ENCODE measurements around the gene GAB4. TPM values are rescaled to one million over a fixed set of nuclear protein-coding genes. Genes with fewer than 3 reads are reported as not detected.
A peak's percentile ranks its signal among the peaks of the same experiment; 100 is the strongest.

The GAB4 gene
- total RNA-seq, 2 experiments from 2014 or later = not detected

GRCh38 chr22:16974298-16975084, 33.5 kb downstream of the GAB4 start:
- H3K4me3 Mint-ChIP-seq = no peak overlapping the region
- Histone ChIP-seq H3K9me3 (ENCODE audit: control insufficient read depth in 1 of 2, insufficient read depth in 1 of 2, low read length in 2 of 2) (no peaks in the 10 kb centered on the region), H3K4me1 (ENCODE audit: insufficient read depth, low read length) (no peaks in the 10 kb centered on the region), H3K27ac (ENCODE audit: low read depth in 1 of 2, low read length in 2 of 2) (no peak overlapping the region), H3K27me3 (ENCODE audit: control insufficient read depth in 1 of 2, insufficient read depth in 2 of 2, low read length in 2 of 2) (peaks cover 9 to 13% of the 10 kb centered on the region in 2 experiments), H3K36me3 (ENCODE audit: insufficient read depth, low read length) (no peaks in the 10 kb centered on the region), H3K4me3 (ENCODE audit: low read length) (no peak overlapping the region)
- peaks cover 60% of the 10 kb centered on the region for H3K27me3 Mint-ChIP-seq
- intact Hi-C loops (cut with DNase I, micrococcal nuclease) = no loop called here
- peaks cover 4% of the 10 kb centered on the region for H3K9me3 Mint-ChIP-seq
- ChIA-PET POLR2A (interaction anchor here (0.6 kb wide), 1 partner anchor 307 kb away, joined by 3 read pairs; no protein-coding TSS in a partner anchor), CTCF (no interaction called here)
- H3K36me3 Mint-ChIP-seq (ENCODE audit: low read depth) = no peaks in the 10 kb centered on the region
- no peak overlapping the region for H3K27ac Mint-ChIP-seq
- ATAC-seq (ENCODE audit: poor library complexity) (no peak), DNase-seq (peak in 1 of 14 experiments; percentile 10)
- H3K4me1 Mint-ChIP-seq (ENCODE audit: low read depth) = peaks cover 5% of the 10 kb centered on the region
- TF ChIP-seq, protein P1, sequence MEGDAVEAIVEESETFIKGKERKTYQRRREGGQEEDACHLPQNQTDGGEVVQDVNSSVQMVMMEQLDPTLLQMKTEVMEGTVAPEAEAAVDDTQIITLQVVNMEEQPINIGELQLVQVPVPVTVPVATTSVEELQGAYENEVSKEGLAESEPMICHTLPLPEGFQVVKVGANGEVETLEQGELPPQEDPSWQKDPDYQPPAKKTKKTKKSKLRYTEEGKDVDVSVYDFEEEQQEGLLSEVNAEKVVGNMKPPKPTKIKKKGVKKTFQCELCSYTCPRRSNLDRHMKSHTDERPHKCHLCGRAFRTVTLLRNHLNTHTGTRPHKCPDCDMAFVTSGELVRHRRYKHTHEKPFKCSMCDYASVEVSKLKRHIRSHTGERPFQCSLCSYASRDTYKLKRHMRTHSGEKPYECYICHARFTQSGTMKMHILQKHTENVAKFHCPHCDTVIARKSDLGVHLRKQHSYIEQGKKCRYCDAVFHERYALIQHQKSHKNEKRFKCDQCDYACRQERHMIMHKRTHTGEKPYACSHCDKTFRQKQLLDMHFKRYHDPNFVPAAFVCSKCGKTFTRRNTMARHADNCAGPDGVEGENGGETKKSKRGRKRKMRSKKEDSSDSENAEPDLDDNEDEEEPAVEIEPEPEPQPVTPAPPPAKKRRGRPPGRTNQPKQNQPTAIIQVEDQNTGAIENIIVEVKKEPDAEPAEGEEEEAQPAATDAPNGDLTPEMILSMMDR (IDR thresholded peaks at IDR 0.05) = no peak

DNA sequence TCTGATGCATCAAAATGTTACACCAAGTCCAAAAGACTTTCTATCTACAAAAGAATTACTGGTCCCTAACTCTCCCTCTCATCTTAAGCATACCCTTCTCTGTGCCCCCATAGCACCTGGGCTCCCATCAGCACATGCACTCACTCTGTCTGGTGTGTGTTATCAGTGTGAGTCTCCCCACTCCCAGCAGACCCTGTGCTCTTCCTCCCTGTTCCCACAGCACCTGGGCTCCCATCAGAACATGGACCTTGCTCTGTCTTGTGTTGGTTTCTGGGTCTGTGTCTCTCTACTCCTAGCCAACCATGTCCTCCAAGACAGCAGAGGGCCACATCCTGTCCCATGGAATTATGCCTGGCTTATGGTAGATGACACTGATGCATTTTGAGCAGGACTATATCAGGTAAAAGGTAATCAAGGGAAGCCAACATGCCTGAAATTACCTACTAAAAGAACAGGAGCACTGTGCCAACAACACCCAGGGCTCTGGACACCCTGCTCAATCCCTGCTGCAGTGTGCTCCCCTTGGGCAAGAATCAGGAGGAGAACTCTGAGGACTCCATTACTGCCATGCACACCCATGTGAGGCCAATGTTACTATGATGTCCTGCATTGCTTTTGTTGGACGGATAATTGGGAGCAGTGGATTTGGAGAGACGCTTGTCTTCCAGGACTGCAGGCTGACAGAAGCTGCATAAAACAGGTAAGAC, 34.3 kb downstream of the GAB4 start:
- Mint-ChIP-seq H3K27ac (no peak overlapping the region), H3K4me1 (ENCODE audit: low read depth) (peaks cover 5% of the 10 kb centered on the region), H3K27me3 (peaks cover 59% of the 10 kb centered on the region), H3K9me3 (no peaks in the 10 kb centered on the region), H3K4me3 (no peak overlapping the region), H3K36me3 (ENCODE audit: low read depth) (no peaks in the 10 kb centered on the region)
- Histone ChIP-seq H3K36me3 (ENCODE audit: insufficient read depth, low read length) (no peaks in the 10 kb centered on the region), H3K4me3 (ENCODE audit: low read length) (no peak overlapping the region), H3K4me1 (ENCODE audit: insufficient read depth, low read length) (no peaks in the 10 kb centered on the region), H3K27ac (ENCODE audit: low read depth in 1 of 2, low read length in 2 of 2) (no peak overlapping the region), H3K27me3 (ENCODE audit: control insufficient read depth in 1 of 2, insufficient read depth in 2 of 2, low read length in 2 of 2) (peaks cover 9 to 13% of the 10 kb centered on the region in 2 experiments), H3K9me3 (ENCODE audit: control insufficient read depth in 1 of 2, insufficient read depth in 1 of 2, low read length in 2 of 2) (no peaks in the 10 kb centered on the region)
- CTCF ChIA-PET = no interaction called here
- intact Hi-C loops (cut with DNase I, micrococcal nuclease) = no loop called here
- TF ChIP-seq, protein P1 (IDR thresholded peaks at IDR 0.05) = no peak
- no peak for DNase-seq
- no peak for ATAC-seq (ENCODE audit: poor library complexity)
- POLR2A ChIA-PET = interaction anchor here (0.6 kb wide), 1 partner anchor 306 kb away, joined by 3 read pairs; no protein-coding TSS in a partner anchor

- CTCF ChIA-PET = no interaction called here
- POLR2A ChIA-PET = no interaction called here
- no peaks in the 10 kb centered on the region for H3K9me3 ChIP-seq (ENCODE audit: control insufficient read depth in 1 of 2, insufficient read depth in 1 of 2, low read length in 2 of 2)
- Mint-ChIP-seq H3K4me1 (ENCODE audit: low read depth) (peaks cover 5% of the 10 kb centered on the region), H3K4me3 (no peak overlapping the region), H3K27me3 (peaks cover 44% of the 10 kb centered on the region), H3K27ac (no peak overlapping the region), H3K9me3 (no peaks in the 10 kb centered on the region), H3K36me3 (ENCODE audit: low read depth) (no peaks in the 10 kb centered on the region)
- no peaks in the 10 kb centered on the region for H3K4me1 ChIP-seq (ENCODE audit: insufficient read depth, low read length)
- intact Hi-C loops (cut with DNase I, micrococcal nuclease) = no loop called here
- no peak for DNase-seq
- ATAC-seq (ENCODE audit: poor library complexity) = no peak
- no peaks in the 10 kb centered on the region for H3K36me3 ChIP-seq (ENCODE audit: insufficient read depth, low read length)
- peaks cover 9% of the 10 kb centered on the region in 2 experiments for H3K27me3 ChIP-seq (ENCODE audit: control insufficient read depth in 1 of 2, insufficient read depth in 2 of 2, low read length in 2 of 2)
- TF ChIP-seq, protein P1 (IDR thresholded peaks at IDR 0.05) = no peak
- no peak overlapping the region for H3K4me3 ChIP-seq (ENCODE audit: low read length)
- no peak overlapping the region for H3K27ac ChIP-seq (ENCODE audit: low read depth in 1 of 2, low read length in 2 of 2)
Observed at GRCh38 chr22:16972311-16972710, 35.7 kb downstream of the GAB4 start.
